GM21528 (cell line): ENCODE data around the gene OR1N2.
"Not testable (repeated sequence)": the region's sequence is repeated elsewhere in the genome, so short reads cannot be mapped to it uniquely, and the experiment has no call there.

Source experiments
- ATAC-seq: cut with Tn5 transposase; IDR thresholded peaks from one replicate; pipeline ENCODE4 v1.9.1; 2021; ENCODE audit warnings: mild to moderate bottlenecking, moderate library complexity; ENCODE audit not compliant: unreplicated experiment, low FRiP score

OR1N2 gene

GRCh38 chr9:122552812-122553211, at the start of gene OR1N2:
Gene OR1N2, plus strand, starts transcription at chr9:122553112. Its CDS starts 100 bp downstream, at chr9:122553212.
- no peak for ATAC-seq

GRCh38 chr9:122506964-122507363, 45.9 kb upstream of the OR1N2 start:
- ATAC-seq = no peak

DNA sequence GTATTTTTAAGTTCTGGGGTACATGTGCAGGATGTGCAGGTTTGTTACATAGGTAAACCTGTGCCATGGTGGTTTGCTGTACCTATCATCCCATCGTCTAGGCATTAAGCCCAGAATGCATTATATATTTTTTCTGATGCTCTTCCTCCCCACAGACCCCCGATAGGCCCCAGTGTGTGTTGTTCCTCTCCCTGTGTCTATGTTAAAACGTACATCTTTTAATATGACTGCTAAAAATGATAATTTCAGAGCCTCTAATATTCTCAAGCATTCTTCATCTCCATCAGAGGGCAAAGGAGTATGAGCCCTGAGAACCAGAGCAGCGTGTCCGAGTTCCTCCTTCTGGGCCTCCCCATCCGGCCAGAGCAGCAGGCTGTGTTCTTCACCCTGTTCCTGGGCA, 42.4 kb upstream of the OR1N2 start, which contains the start of gene OR1J2:
TSS of gene OR1J2 (plus strand) at position 301 of the 400 bp plus-strand sequence. CDS start at position 301, 0 bp downstream.
- ATAC-seq = no peak

GRCh38 chr9:122518226-122518625, 34.7 kb upstream of the OR1N2 start:
- no peak for ATAC-seq

DNA sequence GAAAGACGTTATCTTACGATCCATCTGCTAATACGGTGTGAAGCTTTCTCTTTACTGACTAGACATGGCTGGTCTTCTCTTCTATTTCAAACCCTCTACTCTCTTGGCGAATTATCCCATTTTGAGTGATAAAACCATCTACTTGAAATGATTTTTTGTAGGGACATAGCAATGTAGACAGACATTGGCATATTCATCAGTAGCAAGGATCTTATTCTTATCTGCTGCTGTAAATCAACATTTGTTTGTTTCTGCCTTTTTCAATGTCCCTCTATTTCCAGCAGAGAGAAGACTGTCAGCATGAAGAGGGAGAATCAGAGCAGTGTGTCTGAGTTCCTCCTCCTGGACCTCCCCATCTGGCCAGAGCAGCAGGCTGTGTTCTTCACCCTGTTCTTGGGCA, 34.1 kb upstream of the OR1N2 start, which contains the start of gene OR1J4:
TSS of gene OR1J4 (plus strand) at position 301 of the 400 bp plus-strand sequence. CDS start at position 301, 0 bp downstream.
- ATAC-seq = no peak

DNA sequence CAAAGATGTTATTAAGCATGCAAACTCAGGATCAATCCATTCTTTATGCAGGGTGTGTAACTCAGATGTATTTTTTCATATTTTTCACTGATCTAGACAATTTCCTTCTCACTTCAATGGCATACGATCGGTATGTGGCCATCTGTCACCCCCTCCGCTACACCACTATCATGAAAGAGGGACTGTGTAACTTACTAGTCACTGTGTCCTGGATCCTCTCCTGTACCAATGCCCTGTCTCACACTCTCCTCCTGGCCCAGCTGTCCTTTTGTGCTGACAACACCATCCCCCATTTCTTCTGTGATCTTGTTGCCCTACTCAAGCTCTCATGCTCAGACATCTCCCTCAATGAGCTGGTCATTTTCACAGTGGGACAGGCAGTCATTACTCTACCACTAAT, 33.5 kb upstream of the OR1N2 start:
- ATAC-seq = no peak

DNA sequence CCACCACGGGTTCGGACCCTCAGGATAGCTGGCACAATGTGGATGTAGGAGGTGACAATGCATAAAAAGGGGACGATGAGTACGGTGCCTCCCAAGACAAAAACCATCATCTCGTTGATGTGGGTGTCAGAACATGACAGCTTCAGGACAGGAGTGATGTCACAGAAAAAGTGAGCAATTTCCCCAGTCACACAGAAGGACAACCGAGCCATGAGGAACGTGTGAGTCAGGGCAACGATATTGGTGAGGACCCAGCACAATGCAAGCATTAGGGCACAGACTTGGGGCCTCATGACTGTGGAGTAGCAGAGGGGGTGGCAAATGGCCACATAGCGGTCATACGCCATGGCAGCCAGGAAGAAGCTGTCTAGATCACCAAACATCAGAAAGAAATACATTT, 26.3 kb upstream of the OR1N2 start:
- no peak for ATAC-seq

DNA sequence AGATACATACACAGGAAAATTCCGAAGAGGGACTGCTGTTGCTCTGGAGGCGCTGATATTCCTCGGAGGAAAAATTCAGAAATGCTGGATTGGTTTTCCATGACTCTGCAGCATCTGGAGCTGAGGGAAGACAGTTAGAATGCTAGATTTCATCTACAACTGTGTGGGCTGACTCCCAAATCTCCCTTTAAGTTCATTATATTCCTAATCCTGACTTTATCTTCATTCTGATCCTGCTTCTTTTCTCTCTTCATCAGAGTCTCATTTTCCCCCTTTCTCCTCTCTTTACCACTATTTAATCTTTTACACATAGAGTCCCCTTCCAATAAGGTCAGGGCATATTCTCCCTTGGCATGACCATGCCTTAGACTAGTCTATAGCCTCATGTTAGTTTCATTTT, 25.7 kb upstream of the OR1N2 start, which contains the start of gene OR1N1:
TSS of gene OR1N1 (minus strand) at position 101 of the 400 bp plus-strand sequence. CDS start at position 101, 0 bp downstream.
- no peak for ATAC-seq

- not testable (repeated sequence) for ATAC-seq
Measured at GRCh38 chr9:122531157-122531556, 21.8 kb upstream of the OR1N2 start.

DNA sequence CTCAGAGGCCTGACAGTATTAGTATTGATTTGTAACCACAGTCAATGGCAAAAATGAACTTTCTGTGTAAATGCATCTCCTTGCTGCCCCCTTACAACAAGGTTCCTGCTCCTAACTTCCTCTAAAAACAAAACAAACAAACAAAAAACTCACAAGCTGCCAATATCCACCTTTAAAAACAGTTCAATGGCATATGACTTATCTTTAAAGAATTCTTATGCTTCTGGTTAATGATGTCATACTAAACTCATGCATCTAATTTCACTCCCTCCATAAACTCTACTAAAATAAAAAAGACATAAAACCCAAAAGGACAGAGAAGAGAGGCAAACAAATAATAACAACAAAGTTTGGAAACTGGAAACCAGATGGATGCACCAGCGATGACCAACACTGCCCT, 16.8 kb upstream of the OR1N2 start:
- no peak for ATAC-seq

DNA sequence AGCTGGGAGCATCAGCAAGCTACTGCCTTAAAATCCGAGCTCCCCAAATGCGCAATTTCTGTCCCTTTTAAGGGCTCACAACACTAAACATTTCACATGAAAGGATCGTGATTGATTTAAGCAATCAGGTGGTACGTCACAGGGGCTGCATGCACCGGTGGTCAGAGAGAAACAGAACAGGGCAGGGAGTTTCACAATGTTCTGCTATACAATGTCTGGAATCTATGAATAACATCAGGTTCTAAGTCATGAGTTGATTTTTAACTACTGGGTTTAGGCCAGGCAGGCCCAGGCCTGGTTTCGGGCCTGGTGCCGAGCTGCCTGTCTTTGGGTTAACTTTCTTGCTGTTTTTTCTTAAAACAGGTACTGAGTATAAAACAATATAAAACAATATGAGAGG, 15.8 kb upstream of the OR1N2 start:
- not testable (repeated sequence) for ATAC-seq

DNA sequence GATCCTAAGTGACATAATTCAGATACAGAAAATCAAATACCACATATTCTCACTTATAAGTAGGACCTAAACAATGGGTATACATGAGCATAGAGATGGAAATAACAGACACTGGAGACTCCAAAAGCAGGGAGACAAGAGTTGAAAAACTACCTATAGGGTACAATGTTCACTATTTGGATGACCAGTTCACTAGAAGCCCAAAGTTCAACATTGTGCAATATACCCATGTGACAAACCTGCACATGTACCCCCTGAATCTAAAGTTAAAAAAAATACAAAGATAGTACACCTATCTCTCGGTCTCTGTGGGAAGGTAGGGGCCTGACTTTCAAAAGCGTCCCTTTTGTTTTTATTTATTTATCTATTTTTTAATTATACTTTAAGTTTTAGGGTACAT, 14.2 kb upstream of the OR1N2 start:
- no peak for ATAC-seq

DNA sequence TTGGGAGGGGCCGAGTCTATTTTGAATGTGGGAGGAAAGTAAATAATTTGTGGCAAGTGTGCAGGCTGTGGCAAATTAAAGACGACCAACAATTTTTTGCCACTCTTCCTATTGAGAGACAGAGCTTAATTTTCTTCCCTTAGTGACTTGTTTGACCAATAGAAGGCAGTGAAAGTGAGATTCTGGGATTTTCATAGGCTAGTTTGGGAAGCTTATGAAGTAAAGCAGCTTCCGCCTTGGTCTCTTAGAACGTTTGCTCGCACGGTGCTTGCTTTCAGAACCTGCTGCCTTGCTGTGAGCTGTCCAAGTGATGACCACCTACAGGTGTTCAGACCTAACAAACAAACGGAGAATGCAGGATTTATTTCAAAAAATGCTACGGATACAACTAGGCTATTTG, 6.7 kb upstream of the OR1N2 start:
- ATAC-seq = no peak

DNA sequence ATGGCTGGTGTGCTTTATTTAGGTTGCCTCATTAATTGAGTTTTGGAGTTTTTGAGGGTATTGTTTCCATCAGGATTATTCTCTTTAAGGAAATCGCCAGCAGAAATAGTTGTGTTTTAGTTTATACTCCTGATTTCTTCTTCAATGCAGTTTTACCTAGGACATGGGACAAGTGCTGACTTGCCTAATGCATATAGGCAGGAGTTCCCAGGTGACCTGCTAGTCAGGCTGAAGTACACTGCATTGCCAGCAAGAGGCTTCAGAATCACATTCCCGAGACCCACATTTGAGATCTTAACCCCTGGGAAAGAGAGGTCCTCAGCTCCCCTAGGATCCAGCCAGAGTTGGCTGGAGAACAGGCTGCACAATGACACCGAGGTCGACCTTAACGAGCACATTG, 1.5 kb upstream of the OR1N2 start:
- ATAC-seq = no peak

DNA sequence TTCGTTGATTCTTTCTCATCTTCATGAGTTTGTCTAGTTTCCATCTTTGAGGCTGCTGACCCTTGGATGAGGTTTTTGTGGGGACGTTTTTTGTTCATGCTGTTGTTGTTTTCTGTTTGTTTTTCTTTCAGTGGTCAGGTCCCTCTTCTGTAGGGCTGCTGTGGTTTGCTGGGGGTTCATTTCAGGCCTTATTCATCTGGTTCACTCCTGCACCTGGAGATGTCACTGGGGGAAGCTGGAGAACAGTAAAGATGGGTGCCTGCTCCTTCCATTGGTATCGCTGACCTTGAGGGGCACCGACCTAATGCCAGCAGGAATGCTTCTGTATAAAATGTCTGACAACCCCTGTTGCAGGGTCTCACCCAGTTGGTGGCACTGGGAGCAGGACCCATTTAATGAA, 8.5 kb downstream of the OR1N2 start:
- ATAC-seq = no peak

DNA sequence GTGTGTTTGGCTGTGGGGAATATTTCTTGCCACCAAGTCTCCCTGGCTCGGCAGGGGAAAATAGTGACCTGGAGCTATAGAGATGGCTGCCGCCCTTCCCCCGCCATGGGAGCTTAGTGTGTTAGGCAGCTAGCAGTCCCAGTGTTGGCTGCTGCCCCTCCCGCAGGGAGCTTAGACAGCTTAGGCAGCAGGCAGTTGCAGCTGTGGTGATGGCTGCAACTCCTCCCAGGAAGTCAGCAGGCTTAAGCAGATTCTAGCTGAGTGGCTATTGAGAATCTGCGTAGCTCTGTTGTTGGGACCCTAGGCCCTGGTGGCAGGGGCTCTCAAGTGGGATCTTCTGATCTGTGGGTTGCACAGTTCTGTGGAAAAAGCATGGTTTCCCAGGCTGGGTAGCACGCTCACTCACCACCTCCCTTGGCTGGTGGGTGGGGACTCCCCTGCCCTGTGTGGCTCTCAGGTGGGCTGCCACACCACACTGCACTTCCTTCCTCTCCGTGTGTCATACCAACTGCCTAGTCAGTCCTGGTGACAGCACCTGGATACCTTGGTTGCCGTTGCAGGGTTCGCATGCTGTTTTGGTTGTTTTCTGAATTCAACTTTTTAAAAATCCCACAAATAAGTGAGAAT, 9.3 kb downstream of the OR1N2 start:
- ATAC-seq = no peak

DNA sequence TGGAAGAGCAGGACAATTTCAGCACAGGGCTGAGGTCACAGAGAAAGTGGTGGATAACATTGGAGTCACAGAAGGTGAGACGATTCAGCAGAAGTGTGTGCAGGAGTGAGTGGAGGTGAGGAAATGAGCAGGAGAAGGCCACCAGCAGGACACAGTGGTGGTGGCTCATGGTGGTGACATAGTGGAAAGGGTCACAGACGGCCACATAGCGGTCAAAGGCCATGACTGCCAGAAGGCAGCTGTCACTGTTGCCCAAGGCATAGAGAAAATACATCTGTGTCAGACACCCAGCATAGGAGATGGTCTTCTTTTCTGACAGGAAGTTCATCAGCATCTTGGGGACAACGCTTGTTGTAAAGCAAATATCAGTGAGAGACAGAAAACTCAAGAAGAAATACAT, 15.0 kb downstream of the OR1N2 start:
- no peak for ATAC-seq

- no peak for ATAC-seq
Measured at GRCh38 chr9:122572456-122572855, 19.5 kb downstream of the OR1N2 start.

DNA sequence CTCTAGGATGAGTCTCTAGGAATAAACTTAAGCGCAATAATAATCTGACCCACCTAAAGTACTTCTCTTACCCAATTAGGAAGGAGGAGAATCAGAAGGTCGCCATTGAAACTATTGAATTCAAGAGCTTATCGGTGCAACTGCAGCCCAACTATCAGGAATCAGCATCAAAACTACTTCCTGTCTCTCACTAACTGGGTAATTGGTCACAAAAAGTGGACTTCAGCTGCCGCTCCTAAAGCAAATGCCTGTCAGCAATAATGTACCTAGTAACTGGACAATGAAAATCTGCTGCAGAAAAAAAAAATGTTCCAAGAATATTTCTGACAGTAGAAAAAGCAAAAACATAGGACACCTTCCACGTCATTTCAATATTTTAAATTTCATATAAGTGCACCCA, 27.0 kb downstream of the OR1N2 start:
- ATAC-seq = no peak

- no peak for ATAC-seq
Measured at GRCh38 chr9:122580360-122580759, 27.4 kb downstream of the OR1N2 start.

- not testable (repeated sequence) for ATAC-seq
Measured at GRCh38 chr9:122583284-122583683, 30.4 kb downstream of the OR1N2 start, which contains the start of gene OR1L8. Gene OR1L8, minus strand, starts transcription at chr9:122583384. Its CDS starts 14,907 bp downstream, at chr9:122568477.
